HPDE6-E6E7 (cell line): ENCODE data around the gene CHFR.
"Not testable (repeated sequence)": the region's sequence is repeated elsewhere in the genome, so short reads cannot be mapped to it uniquely, and the experiment has no call there.

Experiments used
- DNase-seq: peaks from one replicate; pipeline ENCODE4 v3.0.0; 2011; ENCODE audit warnings: missing footprints; ENCODE audit errors: extremely low spot score

CHFR gene

GRCh38 chr12:132809391-132809790 is 78.0 kb downstream of the CHFR start:
- not testable (repeated sequence) for DNase-seq

- no peak for DNase-seq
Measured at GRCh38 chr12:132807295-132808092, 79.9 kb downstream of the CHFR start.

- DNase-seq: no peak
Measured at GRCh38 chr12:132806857-132807256, 80.5 kb downstream of the CHFR start.

- DNase-seq: peak; percentile 23
Measured at GRCh38 chr12:132804426-132804861, 83.0 kb downstream of the CHFR start.

- no peak for DNase-seq
Measured at GRCh38 chr12:132803888-132804287, 83.5 kb downstream of the CHFR start.

- no peak for DNase-seq
Measured at GRCh38 chr12:132803125-132803524, 84.3 kb downstream of the CHFR start.

- no peak for DNase-seq
Measured at GRCh38 chr12:132801741-132802140, 85.7 kb downstream of the CHFR start.

GRCh38 chr12:132798836-132799235 is 88.6 kb downstream of the CHFR start:
- no peak for DNase-seq

- DNase-seq: no peak
Measured at GRCh38 chr12:132797820-132798570, 89.4 kb downstream of the CHFR start.

GRCh38 chr12:132795847-132796246 is 91.6 kb downstream of the CHFR start:
- DNase-seq: no peak

- DNase-seq: not testable (repeated sequence)
Measured at GRCh38 chr12:132791940-132792339, 95.5 kb downstream of the CHFR start.

- no peak for DNase-seq
Measured at GRCh38 chr12:132789099-132789471, 98.3 kb downstream of the CHFR start.

- no peak for DNase-seq
Measured at GRCh38 chr12:132788375-132789098, 98.9 kb downstream of the CHFR start.

GRCh38 chr12:132787877-132788276 is 99.5 kb downstream of the CHFR start:
- no peak for DNase-seq

GRCh38 chr12:132786192-132786591 is 101.2 kb downstream of the CHFR start:
- DNase-seq: no peak

- DNase-seq: no peak
Measured at GRCh38 chr12:132784580-132784979, 102.8 kb downstream of the CHFR start.

- no peak for DNase-seq
Measured at GRCh38 chr12:132783917-132784531, 103.4 kb downstream of the CHFR start.
